ENCODE measurements around the gene AHCTF1.

DNA sequence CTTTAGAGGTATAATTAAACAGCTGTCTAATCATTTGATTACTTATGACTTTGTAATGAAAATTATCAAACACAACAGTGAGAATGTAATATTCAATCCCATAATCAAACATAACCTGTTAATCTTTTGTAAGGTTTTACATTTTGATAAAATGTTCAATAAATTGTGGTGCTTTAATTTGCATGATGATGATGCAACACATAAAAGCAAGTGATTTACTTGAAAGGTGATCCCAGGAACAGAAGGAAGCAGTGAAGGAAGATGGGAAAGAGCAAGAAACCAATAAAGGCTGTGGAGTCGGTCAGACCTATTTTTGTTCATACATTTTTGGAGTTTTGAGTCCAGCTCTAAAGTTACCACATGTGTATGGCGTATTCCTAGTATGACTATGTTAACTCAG is 46.5 kb upstream of the AHCTF1 start:
- no peak for TF ChIP-seq POLR2A (IDR thresholded peaks at IDR 0.05)
- TF ChIP-seq, protein P1, sequence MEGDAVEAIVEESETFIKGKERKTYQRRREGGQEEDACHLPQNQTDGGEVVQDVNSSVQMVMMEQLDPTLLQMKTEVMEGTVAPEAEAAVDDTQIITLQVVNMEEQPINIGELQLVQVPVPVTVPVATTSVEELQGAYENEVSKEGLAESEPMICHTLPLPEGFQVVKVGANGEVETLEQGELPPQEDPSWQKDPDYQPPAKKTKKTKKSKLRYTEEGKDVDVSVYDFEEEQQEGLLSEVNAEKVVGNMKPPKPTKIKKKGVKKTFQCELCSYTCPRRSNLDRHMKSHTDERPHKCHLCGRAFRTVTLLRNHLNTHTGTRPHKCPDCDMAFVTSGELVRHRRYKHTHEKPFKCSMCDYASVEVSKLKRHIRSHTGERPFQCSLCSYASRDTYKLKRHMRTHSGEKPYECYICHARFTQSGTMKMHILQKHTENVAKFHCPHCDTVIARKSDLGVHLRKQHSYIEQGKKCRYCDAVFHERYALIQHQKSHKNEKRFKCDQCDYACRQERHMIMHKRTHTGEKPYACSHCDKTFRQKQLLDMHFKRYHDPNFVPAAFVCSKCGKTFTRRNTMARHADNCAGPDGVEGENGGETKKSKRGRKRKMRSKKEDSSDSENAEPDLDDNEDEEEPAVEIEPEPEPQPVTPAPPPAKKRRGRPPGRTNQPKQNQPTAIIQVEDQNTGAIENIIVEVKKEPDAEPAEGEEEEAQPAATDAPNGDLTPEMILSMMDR (IDR thresholded peaks at IDR 0.05), result no peak
- no peak for TF ChIP-seq EP300 (IDR thresholded peaks at IDR 0.05)

Data from suprapubic skin (tissue), 3 donors.